GM19372 (cell line): Measurements from ENCODE around the gene STPG1.

Experiments used
- ATAC-seq: cut with Tn5 transposase; IDR thresholded peaks from one replicate; pipeline ENCODE4 v1.9.1; 2021; ENCODE audit warnings: mild to moderate bottlenecking, low read depth, moderate library complexity; ENCODE audit not compliant: unreplicated experiment

STPG1 gene

DNA sequence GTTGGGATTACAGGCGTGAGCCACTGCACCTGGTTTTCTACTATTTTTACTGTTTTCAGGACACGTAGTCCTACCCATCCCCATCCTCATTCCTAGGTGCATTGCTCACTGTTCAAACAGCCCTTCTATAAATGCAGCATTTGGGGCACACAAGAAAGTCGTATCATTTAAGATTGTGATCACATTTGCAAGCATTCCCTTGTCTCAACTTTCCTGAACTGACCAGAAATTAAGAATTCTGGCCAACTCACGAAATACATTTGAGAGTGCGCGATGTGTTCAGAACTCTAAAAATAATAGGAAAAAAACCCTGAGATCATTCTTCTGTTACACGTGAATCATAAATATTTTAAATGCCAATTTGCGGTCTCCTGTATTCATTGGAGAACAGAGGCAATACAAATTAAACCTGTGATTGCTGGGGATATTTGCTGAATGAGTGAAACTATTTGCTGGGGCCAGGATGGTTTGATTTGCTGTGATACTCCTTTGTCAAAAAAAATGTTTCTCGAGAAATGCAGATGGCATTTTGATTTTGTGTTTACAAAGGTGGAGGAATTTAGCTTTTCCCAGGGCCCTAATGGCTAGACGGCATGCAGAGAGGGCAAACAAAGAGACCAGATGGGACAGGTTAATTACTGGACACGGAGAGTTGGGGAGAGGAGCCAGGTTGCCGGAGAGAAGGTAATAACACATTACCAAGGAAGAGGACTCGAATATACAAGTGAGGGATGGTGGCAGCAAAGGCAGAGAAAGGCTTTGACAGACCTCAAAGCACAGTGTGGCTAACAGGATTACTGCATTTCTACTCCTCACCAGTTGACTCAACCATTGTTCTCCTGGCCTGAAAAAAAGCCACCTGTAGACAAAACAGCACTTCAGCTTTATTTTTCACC lies 38.4 kb downstream of the STPG1 start:
- no peak for ATAC-seq

DNA sequence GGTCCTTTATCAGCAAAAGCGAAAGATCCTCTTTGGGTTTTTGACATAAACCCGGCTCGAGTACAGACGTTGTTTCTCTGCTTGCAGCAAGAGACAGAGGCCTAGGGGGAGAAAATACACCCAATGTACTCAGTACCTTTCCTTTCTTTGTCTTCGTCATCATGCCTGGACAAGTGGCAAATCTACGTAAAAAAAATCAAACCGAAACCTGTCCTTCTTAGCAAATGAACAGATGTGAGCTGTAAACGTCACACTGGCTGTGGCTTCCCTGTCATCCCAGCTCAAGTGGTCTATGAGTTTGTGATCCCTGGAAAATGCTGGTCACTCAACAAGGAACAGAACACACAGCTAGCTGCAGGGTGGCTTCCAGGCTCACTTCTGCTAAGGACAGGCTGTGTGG lies 39.9 kb downstream of the STPG1 start:
- ATAC-seq = no peak

GRCh38 chr1:24373044-24373443 lies 40.5 kb downstream of the STPG1 start:
- no peak for ATAC-seq

- ATAC-seq = no peak
These were observed 43.8 kb downstream of the STPG1 start for GRCh38 chr1:24369801-24370200.

- ATAC-seq = no peak
These were observed 44.4 kb downstream of the STPG1 start for GRCh38 chr1:24369199-24369598.

DNA sequence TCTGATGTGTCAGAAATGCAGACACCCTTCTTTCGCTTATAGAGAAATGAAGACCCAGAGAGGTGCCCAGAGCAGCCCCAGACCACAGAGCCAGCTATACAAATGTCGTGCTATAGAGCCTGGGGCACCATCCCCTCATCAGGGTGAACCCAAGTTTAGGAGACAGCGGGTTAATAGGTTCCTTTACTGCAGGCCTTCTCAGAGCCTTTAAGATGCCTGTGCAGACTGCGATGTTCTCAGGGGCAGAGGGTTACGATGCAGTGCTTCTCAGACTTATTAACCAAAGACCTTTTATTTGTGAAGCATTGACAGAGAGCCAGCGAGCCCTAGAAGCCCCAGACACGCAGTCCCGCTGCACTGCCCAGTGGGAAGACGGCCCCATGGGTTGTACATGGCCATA lies 46.9 kb downstream of the STPG1 start:
- no peak for ATAC-seq

GRCh38 chr1:24364975-24365678 lies 48.5 kb downstream of the STPG1 start:
- ATAC-seq = no peak

GRCh38 chr1:24364605-24364974 lies 49.0 kb downstream of the STPG1 start:
- no peak for ATAC-seq

- no peak for ATAC-seq
These were observed 49.6 kb downstream of the STPG1 start for GRCh38 chr1:24363994-24364393.

- no peak for ATAC-seq
These were observed 50.5 kb downstream of the STPG1 start for GRCh38 chr1:24362982-24363614.

DNA sequence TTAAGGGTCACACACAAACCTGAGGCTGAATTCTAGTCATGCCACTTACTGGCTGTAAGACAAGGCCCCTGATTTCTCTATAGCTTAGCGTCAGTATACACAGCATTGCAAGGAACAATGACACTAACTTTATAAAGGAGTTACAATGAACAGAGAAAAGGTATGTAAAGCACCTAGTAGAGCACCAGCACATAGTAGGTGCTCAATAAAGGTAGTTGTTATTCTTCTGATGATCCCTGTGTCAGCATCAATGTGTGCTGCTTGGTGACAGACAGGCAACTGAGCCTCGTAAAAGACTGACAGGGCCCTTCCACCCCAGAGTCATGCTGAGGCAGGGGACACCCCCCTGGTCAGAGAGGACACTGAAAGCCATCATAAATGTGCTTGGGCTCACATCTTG lies 51.2 kb downstream of the STPG1 start:
- ATAC-seq = no peak

DNA sequence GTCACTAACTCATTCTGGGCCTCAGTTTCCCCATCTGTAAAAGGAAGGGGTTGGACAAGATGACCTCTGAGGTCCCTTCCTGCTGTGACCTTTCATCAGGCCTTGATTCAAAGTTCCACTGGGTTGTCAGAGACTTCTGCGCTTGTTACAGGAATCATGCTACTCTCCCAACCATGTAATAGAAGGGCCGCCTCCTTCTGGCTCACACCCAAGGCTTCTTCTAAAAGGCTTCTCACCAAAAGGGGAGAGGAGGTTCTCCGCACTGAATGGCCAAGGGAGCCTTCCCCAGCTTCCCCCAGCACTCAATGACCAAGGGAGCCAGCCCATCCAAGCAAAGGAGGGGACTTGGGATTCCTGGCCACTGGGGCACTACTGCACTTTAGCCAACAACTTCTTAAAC lies 51.8 kb downstream of the STPG1 start:
- no peak for ATAC-seq

GRCh38 chr1:24360681-24361080 lies 52.9 kb downstream of the STPG1 start:
- ATAC-seq = no peak

DNA sequence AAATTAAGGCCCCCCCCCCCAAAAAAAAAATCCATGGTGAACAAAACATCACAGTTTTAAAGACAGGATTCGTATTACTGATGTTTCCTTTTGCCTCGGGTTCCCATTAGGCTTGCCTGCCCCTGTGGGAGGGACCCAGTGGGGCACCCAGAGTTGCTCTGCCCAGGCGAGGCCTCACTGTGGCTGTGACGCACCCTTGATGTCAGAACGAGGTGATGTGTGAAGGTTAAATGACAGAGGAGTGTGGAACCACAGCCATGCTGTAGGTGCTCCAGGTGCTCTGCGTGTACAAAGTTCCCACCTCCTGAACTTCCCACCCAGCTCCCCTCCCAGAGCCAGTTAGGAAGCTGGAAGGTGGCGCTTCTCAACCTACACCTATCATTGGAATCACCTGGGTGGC lies 56.5 kb downstream of the STPG1 start:
- no peak for ATAC-seq

GRCh38 chr1:24355466-24355865 lies 58.1 kb downstream of the STPG1 start:
- no peak for ATAC-seq

DNA sequence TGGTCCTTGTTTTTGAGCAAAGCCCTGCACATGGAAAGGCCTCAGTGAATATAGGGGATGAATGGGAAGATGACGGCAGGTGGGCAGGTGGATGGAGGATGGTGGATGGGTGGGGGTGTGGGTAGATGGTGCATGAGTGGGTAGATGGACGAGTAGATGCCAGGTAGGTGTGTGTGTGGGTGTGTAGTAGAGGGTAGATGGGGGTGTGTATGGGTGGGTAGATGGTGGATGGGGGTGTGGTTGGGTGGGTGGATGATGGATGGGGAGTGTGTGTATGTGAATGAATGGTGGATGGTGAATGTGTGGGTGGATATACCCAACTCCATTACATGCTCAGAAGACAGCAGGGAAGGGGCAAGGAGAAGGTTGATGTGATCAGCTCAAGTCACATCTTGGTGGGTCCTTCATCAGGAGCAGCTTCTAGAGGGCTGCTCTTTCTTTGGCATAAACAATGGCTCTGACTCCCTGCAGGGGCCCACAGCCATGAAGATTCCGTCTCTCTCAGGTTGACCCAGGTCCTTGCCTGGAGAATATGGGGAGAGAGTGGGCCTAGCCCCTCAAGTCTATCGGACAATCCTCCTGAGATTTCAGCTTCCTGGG lies 60.2 kb downstream of the STPG1 start:
- ATAC-seq = no peak

DNA sequence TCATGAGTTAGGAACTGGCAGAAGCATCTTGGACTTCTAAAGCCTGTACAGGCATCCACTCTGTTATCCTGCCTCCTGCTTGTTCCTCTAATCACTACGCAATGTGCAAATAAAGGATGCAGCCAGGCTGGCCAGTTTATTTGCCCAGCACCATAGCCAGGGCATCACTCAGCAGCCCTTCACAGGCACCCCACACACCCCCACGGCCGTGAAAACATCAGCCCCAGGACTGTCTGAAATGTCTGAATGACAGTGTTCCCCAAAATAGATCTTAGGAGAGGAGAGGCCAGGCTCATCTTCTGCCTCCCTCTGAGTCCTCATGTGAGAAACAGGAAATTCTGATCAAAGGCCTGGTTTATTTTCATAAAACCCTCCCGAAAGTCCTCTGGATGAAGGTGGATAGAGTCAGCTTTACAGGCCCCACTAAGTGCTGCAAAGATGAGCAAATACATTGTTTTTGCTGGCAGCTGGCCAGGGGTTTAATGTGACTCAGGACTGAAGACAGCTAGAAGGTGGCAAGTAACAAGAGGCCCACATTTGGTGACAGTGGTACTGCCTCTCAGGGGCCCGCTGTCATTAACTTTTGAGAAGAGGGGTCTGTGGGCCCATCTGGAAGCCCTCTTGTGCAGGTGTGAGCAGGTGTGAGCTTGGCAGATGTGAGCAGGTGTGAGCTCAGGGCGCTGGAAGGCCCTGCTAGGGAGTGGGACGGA lies 61.5 kb downstream of the STPG1 start:
- no peak for ATAC-seq

- ATAC-seq = no peak
These were observed 62.3 kb downstream of the STPG1 start for GRCh38 chr1:24351247-24351646.

- no peak for ATAC-seq
These were observed 63.7 kb downstream of the STPG1 start for GRCh38 chr1:24349891-24350290.

DNA sequence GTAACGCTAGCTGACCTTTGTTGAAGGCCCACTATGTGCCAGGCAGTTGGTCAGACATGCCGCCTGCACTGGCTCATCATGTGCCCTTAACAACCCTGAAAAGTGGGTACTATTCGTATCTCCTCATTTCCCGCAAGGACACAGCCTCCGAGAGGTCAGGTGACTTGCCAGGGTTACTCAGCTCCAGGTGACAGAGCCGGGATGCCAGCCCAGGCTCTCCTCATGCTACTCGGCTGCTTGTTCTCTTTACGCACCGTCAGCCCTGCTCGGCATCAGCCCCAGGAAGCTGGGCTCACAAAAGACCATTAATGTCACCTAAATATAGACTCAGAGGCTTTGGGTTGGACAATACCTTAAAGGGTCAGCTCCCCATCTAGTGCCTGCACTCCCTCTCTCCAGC lies 65.4 kb downstream of the STPG1 start:
- no peak for ATAC-seq
